G401 (cell line): ENCODE measurements around the gene TMEM198. TPM values are rescaled to one million over a fixed set of nuclear protein-coding genes. Genes with fewer than 3 reads are reported as not detected.

Experiments
- DNase-seq: peaks from one replicate; pipeline ENCODE4 v3.0.0-alpha.2; 2015; ENCODE audit warnings: low spot score
- in situ Hi-C: cut with HindIII; loops from 2 replicates; pipeline ENCODE4 v1.10.0; 2016; ENCODE audit warnings: low sequenced_read_pairs, mixed read lengths
- total RNA-seq: library from RNA; depleted of rRNA; stranded (reverse); fragments of >200 nt; shearing (Covaris generic); gene quantifications from 2 replicates; pipeline ENCODE4 v1.2.3, GENCODE V29; 2014

Gene TMEM198
- total RNA-seq, 1 experiment from 2014 or later: 9.0 TPM

GRCh38 chr2:219556413-219556812, 12.6 kb downstream of the TMEM198 start:
- in situ Hi-C loops: no loop called here
- no peak for DNase-seq

GRCh38 chr2:219557320-219557719, 13.5 kb downstream of the TMEM198 start:
- no peak for DNase-seq
- in situ Hi-C loops: no loop called here

GRCh38 chr2:219557791-219558785, 14.3 kb downstream of the TMEM198 start:
- in situ Hi-C loops: no loop called here
- no peak for DNase-seq

GRCh38 chr2:219559156-219559915, 15.5 kb downstream of the TMEM198 start:
- DNase-seq: no peak
- in situ Hi-C loops: no loop called here

GRCh38 chr2:219560037-219560892, 16.4 kb downstream of the TMEM198 start:
- in situ Hi-C loops: no loop called here
- no peak for DNase-seq

GRCh38 chr2:219560893-219561178, 17.0 kb downstream of the TMEM198 start:
- in situ Hi-C loops: no loop called here
- DNase-seq: no peak

GRCh38 chr2:219561179-219562048, 17.6 kb downstream of the TMEM198 start:
- no peak for DNase-seq
- in situ Hi-C loops: no loop called here

GRCh38 chr2:219562049-219563020, 18.5 kb downstream of the TMEM198 start:
- DNase-seq: no peak
- in situ Hi-C loops: no loop called here

GRCh38 chr2:219563271-219563928, 19.6 kb downstream of the TMEM198 start:
- in situ Hi-C loops: no loop called here
- no peak for DNase-seq

GRCh38 chr2:219565130-219566080, 21.6 kb downstream of the TMEM198 start:
- DNase-seq: no peak
- in situ Hi-C loops: no loop called here

- DNase-seq: no peak
- in situ Hi-C loops: no loop called here
These were observed 22.8 kb downstream of the TMEM198 start for GRCh38 chr2:219566640-219567039.

GRCh38 chr2:219567131-219567530, 23.3 kb downstream of the TMEM198 start:
- in situ Hi-C loops: no loop called here
- no peak for DNase-seq

- DNase-seq: no peak
- in situ Hi-C loops: no loop called here
These were observed 24.0 kb downstream of the TMEM198 start for GRCh38 chr2:219567791-219568361.

GRCh38 chr2:219569041-219569440, 25.2 kb downstream of the TMEM198 start:
- no peak for DNase-seq

GRCh38 chr2:219569635-219570034, 25.8 kb downstream of the TMEM198 start:
- DNase-seq: no peak
- in situ Hi-C loops: no loop called here

More at GRCh38 chr2:219569041-219569440, 25.2 kb downstream of the TMEM198 start:
- in situ Hi-C loops: no loop called here
